HT-29 (cell line): ENCODE results near the gene HCN1. TPM values are rescaled to one million over a fixed set of nuclear protein-coding genes. Genes with fewer than 3 reads are reported as not detected.
"Not testable (repeated sequence)": the region's sequence is repeated elsewhere in the genome, so short reads cannot be mapped to it uniquely, and the experiment has no call there.

Experiments used
- DNase-seq: peaks from one replicate; pipeline ENCODE4 v3.0.0-alpha.2; 2015; ENCODE audit warnings: low spot score
- total RNA-seq: library from RNA; depleted of rRNA; stranded (reverse); fragments of >200 nt; shearing (Covaris generic); gene quantifications from 2 replicates; pipeline ENCODE4 v1.2.3, GENCODE V29; 2014

The HCN1 gene
- total RNA-seq, 1 experiment from 2014 or later: not detected

- DNase-seq: no peak
Measured at GRCh38 chr5:45617859-45618416, 78.2 kb downstream of the HCN1 start.

DNA sequence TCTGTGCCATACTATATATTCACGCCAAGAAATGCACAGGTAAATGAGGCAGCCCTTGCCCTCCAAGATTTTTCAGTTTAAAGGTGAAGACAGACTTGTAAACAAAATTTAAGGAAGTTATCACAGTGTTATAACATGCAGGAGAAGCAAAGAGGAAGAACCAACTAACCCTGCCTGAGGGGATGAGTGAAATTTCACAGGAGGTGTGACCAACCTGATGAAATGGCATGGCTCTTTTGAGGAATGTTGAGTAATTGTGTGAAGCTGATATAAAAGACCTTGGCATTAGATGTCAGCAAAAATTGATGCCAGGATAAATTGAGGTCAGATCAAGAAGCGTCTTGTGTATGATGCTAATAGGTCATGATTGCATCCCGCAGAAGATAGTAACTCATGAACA, 86.5 kb downstream of the HCN1 start:
- DNase-seq: no peak

DNA sequence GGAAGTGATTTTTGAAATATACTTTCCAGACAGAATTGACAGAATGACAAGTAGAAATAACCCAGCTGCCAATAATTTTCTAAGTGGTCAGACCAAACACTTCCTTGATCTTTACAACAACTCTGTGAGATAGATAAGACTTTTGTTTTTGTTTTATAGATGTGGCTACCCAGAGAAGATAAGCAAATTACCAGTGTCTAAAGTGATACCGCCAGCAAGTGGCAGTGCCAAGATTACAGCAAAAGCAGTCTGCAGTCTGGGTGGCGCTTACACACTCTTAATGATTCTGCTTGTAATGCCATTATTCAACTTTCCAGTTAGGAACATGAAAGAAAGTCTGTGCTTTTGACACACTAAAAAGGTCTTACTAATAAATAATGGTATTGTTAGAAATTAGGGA, 92.1 kb downstream of the HCN1 start:
- DNase-seq: peak; percentile 77

GRCh38 chr5:45601424-45601823, 94.8 kb downstream of the HCN1 start:
- DNase-seq: no peak

- no peak for DNase-seq
Measured at GRCh38 chr5:45596320-45596719, 99.9 kb downstream of the HCN1 start.

GRCh38 chr5:45586001-45586400, 110.2 kb downstream of the HCN1 start:
- not testable (repeated sequence) for DNase-seq

DNA sequence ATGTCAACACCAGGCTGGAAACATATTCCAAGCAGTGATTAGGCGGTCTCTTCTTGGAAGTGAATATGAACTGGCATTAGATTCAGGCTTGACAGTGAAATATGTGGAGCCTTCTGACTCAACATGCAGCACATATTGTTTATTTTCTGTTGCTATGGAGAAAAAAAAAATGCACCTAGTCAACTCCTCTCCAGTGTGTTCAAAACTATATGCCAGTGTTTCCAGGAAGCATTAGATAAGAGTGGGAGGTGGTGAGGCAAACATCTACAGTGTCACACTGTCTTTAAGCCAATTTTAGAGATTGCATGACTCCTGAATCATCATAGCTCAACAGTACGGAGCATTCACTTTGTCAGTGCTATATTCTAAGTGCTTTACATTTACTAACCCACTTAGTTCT, 117.9 kb downstream of the HCN1 start:
- peak; percentile 70 for DNase-seq

DNA sequence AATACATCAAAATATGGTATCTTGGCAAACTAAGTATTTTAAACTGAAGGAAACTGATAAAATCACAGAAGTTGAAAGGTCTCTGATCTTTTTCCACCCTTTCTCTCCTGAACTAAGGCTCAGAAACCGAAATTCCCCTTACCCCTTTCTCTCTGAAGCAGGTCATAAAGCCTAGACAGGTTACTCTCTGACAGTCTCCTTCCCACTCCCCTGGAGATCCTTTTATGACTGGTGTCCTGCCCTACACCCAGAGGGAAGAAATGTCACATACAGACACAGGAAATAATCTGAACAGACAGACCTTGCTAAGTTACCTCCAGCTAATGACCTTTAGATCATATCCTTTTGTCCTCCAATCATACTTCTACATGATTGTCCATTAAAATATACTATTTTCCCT, 127.4 kb downstream of the HCN1 start:
- no peak for DNase-seq

GRCh38 chr5:45542421-45542820, 153.8 kb downstream of the HCN1 start:
- no peak for DNase-seq

DNA sequence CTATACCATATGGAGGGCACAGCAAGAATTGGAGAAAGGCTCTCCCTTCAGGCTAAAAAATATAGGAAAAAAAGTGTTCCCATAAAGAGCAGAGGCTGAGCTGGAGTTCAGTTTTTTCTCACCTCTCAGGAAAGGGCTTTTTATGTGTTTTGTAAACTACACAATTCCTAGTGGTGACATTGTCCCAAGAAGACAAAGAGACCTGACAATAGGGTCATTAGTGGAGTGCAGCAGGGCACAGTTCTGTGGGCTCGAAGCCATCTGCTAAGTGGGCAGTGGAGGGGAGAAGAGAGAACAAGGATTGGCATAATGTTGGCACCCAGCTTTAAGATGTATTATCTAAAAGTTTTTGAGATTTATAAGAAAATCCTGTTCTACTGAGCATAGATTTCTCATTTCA, 162.5 kb downstream of the HCN1 start:
- DNase-seq: no peak

GRCh38 chr5:45532826-45533624, 163.2 kb downstream of the HCN1 start:
- DNase-seq: no peak

DNA sequence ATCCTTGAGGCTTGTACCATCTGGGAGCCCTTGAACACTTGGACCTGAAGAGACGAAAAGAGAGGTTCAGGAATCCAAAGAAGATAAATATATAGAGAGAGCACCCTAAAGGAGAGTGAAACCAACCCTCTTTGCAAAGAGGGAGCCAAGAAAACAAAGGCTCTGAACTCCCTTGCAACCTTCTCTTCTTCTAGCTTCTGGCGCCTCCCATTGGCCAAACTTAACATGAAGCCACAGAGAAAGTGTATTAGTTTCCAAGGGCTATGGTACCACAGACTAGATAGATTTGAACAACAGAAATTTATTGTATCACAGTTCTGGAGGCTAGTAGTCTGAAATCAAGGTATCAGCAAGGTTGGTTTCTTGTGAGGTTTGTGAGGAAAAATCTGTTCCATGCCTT, 175.1 kb downstream of the HCN1 start:
- DNase-seq: peak; percentile 88

GRCh38 chr5:45512521-45512920, 183.7 kb downstream of the HCN1 start:
- DNase-seq: no peak

GRCh38 chr5:45509371-45509770, 186.8 kb downstream of the HCN1 start:
- DNase-seq: no peak

- DNase-seq: no peak
Measured at GRCh38 chr5:45508135-45508534, 188.0 kb downstream of the HCN1 start.

DNA sequence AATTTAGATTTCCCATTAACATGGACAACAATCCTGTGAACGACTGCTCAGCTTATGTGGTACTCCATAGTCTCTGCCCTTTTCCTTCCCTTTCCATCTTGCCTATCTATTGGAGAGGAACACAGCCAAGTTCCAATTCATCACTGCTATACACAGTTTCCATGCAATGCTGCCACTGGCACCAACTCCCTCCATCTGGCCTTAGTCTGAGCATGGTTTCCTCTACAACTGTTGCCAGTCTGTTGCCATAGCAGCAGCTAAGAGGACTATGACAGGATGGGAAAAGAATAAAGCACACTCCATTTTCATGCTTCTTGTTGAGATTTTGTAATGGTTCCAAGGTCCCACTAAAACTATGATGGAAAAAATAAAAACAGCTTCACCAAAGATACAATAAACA, 189.0 kb downstream of the HCN1 start:
- no peak for DNase-seq

- not testable (repeated sequence) for DNase-seq
Measured at GRCh38 chr5:45499006-45499405, 197.2 kb downstream of the HCN1 start.

- peak; percentile 76 for DNase-seq
Measured at GRCh38 chr5:45491368-45491767, 204.8 kb downstream of the HCN1 start.

DNA sequence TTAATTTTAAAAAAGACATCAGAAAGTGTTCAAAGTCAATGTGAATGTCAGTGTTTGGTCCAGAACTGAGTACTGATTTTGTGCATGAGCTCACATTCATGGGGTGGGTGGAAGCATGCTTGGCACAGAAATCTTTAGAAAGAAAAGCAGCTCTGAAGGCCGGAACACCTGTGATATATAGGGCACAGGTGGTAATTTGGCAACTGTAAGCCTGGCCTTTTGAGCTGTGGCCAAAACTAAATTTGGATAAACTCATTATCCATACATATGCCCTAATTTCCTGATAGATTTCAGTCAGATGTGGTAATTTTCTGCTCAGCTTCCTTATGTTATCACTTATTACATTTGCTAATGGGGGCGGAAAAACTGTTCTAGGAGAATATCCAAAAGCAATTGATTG, 211.4 kb downstream of the HCN1 start:
- no peak for DNase-seq

GRCh38 chr5:45454114-45454513, 242.1 kb downstream of the HCN1 start:
- peak; percentile 51 for DNase-seq

DNA sequence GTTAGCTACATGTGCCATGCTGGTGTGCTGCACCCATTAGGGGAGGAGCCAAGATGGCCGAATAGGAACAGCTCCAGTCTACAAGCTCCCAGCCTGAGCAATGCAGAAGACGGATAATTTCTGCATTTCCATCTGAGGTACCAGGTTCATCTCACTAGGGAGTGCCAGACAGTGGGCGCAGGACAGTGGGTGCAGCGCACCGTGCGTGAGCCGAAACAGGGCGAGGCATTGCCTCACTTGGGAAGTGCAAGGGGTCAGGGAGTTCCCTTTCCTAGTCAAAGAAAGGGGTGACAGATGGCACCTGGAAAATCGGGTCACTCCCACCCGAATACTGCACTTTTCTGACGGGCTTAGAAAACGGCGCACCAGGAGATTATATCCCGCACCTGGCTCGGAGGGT, 251.3 kb downstream of the HCN1 start:
- not testable (repeated sequence) for DNase-seq

DNA sequence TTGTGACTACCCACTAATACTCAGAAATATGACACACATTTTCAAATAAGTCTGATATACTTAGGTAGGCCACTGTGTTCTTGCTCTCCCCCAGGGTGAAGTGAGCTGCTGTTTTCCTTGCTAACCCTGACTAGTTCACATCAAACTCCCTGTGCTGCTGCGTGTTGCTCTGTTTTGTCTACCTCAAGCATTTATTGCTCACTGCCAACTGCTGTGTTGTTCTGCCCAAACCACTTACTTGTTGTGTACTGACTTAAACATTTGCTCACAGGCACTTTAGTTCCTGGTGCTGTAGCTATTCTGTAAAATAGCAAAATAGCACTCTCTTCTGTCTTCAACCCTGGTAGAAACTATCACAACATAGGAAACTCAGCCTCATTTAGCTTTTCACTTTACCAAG, 255.7 kb downstream of the HCN1 start:
- DNase-seq: no peak

DNA sequence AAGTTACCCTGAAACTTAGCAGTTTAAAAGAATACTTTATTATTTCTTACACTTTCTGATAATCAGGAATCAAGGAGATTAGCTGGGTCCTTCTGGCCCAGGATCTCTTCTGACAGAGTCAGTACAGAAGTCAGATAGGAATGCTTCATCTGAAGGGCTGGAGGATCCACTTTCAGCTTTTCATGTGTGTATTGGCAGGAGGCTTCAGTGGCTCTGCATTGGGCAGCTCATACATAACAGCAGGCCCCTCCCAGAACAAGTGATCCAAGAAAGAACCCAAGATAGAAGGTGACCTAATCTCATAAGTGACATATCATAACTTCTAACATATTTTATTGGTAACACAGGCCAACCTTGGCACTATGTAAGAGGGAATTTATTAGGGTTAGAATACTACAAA, 258.4 kb downstream of the HCN1 start:
- no peak for DNase-seq
